ENCODE results near the gene LSR. TPM values are rescaled to one million over a fixed set of nuclear protein-coding genes. Genes with fewer than 3 reads are reported as not detected.

Gene LSR, protein sequence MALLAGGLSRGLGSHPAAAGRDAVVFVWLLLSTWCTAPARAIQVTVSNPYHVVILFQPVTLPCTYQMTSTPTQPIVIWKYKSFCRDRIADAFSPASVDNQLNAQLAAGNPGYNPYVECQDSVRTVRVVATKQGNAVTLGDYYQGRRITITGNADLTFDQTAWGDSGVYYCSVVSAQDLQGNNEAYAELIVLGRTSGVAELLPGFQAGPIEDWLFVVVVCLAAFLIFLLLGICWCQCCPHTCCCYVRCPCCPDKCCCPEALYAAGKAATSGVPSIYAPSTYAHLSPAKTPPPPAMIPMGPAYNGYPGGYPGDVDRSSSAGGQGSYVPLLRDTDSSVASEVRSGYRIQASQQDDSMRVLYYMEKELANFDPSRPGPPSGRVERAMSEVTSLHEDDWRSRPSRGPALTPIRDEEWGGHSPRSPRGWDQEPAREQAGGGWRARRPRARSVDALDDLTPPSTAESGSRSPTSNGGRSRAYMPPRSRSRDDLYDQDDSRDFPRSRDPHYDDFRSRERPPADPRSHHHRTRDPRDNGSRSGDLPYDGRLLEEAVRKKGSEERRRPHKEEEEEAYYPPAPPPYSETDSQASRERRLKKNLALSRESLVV
- total RNA-seq: 229 TPM

DNA sequence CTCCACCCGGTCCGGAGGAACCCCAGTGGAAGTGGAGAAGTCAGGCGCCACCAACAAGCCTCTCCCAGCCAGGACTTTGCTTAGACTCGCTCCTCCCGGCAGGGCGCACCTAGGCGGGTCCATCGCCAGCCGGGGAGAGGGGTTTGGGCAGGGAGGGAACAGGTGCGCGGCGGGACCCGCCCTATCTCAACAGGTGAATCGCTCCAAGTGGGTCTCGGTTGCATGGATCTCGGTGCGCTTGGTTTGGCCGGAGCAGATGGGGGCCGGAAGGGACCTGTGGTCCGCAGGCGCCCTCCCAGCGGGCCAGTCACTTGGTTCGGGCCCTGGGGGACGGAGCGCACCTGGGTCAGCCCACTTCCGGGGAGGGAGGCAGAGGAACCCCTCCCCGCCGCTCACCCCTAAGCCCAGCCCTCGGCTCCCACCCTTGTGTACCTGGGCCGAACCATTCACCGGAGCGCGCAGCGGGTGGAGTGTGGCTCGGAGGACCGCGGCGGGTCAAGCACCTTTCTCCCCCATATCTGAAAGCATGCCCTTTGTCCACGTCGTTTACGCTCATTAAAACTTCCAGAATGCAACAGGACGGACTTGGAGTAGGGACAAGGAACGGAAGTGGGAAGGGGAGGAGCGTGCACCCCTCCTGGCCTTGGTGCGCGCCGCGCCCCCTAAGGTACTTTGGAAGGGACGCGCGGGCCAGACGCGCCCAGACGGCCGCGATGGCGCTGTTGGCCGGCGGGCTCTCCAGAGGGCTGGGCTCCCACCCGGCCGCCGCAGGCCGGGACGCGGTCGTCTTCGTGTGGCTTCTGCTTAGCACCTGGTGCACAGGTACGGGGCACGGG is at the start of gene LSR:
Gene LSR (plus strand): TSS at position 693 of the 836 bp plus-strand sequence. CDS start 21 bp downstream, at position 714.
- DNase-seq (ENCODE audit: low spot score): peak; percentile 88

DNA sequence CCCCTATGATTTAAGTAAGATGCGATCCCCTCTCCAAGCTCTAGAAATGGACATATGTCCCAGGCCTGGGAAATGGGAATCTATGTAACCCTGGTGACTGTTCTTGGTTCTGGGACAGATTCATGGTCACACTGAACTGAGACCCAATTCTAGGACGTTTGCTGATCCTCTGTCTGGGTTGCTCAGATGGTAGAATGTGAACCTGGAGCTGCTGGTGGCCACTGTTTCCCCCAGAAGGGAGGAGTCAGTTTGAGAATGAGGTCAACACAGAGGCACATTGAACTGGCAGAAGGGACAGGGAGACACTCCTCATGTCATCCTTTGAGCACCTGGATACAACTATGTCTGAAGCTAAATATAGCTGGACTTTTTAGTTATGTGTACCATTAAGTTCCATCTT is 49.3 kb upstream of the LSR start:
- DNase-seq (ENCODE audit: low spot score): no peak

DNA sequence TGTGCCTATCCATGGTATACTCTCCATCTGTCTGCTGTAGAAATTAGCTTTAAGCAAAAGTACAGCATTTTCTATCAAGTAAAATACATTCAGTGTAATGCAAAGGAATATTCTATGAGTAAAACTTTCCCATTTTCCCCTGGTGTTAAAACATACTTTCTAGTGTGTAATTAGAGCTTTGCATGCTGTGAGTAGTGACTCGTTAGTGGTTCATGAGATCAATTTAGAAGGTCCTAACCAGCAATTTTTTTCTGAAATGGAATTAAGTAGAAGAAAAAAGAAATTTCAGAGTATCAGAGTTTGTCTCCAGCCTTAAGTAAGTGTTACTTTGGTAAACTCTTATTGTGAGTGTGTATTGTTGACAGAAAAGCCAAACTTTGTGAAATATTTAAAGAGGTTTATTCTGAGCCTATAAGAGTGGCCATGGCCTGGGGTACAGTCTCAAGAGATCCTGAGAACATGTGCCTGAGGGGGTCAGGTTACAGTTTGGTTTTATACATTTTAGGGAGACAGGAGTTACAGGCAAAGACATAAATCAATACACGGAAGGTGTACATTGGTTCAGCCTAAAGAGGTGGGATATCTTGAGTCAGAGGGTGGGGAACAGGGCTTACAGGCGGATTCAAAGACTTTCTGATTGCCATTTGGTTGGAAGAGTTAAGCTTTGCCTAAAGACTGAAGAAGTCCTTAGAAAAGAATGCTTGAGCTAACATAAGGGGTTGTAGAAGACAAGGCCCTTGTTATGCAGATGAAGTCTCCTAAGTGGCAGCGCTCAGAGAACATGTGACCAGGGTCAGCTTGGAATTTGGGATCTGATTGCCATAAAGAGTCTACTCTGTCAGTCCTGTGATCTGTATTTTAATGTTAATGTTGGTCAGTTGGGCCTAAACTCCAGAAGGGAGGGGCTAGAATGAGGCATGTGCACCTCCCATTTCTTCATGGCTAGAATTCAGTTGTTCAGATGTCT is 45.8 kb upstream of the LSR start:
- no peak for DNase-seq (ENCODE audit: low spot score)

DNA sequence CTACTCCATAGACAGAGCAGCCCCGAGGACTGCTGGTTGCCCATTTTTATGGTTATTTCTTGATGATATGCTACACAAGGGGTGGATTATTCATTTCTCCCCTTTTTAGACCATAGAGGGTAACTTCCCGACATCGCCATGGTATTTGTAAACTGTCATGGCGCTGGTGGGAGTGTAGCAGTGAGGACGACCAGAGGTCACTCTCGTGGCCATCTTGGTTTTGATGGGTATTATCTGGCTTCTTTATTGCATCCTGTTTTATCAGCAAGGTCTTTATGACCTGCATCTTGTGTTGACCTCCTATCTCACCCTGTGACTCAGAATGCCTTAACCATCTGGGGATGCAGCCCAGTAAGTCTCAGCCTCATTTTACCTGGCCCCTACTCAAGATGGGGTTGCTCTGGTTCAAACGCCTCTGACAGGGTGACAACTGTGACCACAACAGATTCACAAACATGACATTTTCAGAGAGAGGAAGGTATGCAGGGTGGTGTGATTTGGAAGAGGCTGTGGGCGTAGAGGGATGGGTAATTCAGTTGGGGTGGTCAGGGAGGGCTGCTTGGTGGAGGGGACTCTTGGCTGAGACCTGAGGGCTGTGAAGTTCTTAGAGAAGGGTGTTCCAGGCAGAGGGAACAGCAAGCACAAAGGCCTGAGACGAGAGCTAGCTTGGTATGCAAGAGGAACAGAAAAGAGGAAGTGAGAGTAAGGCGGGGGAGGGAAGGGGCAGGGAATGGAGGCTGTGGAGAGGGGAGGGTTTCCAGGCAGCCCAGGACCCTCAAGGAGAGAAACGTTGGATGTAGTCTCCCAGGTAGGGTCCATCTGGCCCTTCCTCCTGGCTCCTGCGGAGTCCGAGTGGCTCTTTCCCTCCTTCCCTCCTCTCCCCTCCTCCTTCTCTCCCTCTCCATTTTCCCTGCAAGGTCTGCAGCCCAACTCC is 43.7 kb upstream of the LSR start:
- DNase-seq (ENCODE audit: low spot score): no peak

DNA sequence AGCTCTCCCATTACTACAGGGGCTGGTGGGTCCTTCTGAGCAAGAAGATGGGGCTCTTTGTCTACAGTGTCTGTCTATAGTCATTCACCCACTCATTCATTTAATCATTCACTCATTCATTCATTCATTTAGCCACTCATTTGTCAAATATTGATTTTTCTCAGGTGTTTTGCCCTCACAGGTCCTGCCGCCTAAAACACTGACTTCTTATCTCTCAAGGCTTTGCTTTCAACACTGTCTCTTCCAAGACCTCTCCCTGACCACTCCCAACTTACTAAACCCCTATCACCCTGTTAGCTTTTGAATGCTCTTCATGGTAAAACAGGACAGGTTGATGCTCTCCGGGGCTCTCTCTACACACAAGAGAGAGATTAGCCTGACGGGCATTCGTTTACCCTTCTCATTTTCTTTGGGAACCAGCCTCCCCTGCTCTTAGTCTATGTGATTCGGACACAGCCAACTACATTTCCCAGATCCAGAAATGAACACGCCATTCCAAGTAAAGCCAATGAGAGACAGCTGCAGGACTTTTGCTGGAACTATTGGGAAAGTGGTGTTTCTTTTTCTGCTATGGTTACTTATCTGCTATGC is 43.0 kb upstream of the LSR start:
- no peak for DNase-seq (ENCODE audit: low spot score)

DNA sequence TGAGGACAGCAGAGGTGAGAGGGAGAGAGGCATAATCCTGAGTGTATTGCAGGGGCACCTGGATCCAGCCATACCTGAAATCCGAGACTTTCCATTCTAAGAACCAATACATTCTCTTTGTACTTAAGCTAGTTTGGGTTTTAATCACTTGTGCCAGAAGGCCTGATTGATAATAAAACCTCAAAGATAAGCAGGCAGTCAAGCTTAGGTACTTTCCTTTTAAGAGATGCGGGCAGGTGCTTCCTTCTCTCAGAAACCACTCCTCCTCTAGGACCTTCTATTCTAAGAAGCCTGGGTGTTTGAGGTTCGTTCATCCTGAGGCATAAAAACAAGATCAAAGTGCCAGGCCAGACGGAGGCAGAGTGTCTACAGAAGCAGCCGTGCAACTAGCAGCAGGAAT is 42.4 kb upstream of the LSR start:
- DNase-seq (ENCODE audit: low spot score): no peak

DNA sequence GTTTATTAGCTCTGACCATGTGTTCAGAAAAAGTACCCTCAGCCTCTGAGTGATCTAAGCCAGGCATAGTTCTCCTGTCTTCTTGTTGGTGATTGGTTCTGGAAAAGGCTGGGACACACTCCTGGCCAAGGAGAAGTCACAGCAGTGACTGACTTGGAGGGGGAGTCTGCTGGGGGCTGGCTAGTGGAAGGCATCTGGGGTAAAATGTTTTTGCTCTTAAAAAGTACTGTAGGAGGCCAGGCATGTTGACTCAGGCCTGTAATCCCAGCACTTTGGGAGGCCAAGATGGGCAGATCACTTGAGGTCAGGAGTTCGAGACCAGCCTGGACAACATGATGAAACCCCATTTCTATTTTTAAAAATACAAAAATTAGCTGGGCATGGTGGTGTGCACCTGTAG is 41.9 kb upstream of the LSR start:
- DNase-seq (ENCODE audit: low spot score): peak; percentile 8

DNA sequence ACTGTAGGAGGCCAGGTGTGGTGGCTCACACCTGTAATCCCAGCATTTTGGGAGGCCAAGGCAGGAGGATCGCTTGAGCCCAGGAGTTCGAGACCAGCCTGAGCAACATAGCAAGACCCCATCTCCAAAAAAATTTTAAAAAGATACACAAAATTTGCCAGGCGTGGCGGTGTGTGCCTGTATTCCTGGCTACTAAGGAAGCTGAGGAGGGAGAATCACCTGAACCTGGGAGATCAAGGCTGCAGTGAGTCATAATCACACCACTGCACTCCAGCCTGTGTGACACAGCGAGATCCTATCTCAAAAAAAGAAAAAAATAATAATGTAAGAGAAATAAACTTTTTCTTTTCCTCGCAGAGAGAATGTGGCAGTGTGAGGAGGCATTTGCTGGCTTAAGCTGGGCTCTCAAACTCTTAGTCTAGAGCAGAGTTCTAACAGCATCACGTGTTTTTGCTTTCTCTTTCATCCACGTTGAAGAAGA is 41.4 kb upstream of the LSR start:
- DNase-seq (ENCODE audit: low spot score): no peak

DNA sequence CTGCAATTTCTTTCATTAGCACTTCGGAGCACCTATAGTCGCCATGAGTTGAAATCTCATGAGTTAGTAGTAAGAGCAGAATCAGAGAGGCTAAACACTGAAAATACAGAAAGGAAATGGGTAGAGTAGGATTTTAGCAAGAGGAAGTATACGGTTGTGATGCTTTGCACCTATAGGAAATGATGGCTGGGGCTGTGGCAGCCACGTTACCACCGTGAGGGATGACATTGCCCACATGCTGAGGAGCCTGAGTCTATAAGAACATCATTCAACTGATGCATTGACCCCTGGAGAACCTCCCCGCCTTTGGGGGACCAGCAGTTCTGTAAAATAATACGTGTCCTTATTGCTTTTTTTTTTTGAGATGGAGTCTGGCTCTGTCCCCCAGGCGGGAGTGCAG is 40.7 kb upstream of the LSR start:
- no peak for DNase-seq (ENCODE audit: low spot score)

DNA sequence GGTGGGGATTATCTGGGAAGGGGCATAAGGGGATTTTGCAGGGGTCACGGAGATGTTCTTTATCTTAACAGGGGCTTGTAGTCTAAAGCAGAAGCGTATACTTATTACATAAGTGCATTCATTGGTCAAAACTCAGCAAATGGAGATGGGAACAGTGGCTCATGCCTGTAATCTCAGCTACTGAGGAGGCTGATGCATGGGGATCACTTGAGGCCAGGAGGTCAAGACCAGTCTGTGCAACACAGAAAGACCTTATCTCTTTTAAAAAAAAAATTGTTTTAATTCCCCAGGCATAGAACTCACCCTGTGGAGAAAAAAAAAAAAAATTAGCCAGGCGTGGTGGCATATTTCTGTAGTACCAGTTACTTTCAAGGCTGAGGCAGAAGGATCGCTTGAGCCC is 39.2 kb upstream of the LSR start:
- no peak for DNase-seq (ENCODE audit: low spot score)

DNA sequence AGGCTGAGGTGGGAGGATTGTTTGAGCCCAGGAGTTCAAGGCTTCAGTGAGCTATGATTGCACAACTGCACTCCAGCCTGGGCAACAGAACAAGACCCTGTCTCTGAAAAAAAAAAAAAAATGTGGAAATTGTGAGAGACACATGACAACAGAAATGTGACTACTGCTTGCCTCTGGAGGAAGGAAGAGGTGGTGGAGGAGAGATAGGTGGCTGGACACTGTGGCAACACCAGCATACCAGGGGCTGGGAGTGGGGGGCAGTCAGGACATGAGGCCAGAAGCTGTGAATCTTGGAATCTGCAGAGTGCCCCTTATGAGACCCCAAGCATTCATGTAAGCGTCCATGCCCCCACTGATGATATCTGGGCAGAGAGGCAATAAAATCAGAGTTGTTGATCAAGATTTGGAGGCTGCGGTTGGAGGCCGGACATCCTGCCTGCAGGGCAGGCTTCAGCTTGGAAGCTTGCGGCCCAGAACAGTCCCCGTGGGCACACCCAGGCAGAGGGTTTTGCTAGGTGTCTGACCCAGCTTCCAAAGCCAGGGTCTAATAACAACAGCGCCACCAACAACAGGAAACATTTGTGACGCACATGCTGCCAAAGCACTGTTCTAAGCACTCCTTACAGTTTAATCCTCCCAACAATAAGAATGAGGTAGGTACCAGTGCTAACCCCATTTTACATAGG is 37.1 kb upstream of the LSR start:
- DNase-seq (ENCODE audit: low spot score): peak; percentile 70

DNA sequence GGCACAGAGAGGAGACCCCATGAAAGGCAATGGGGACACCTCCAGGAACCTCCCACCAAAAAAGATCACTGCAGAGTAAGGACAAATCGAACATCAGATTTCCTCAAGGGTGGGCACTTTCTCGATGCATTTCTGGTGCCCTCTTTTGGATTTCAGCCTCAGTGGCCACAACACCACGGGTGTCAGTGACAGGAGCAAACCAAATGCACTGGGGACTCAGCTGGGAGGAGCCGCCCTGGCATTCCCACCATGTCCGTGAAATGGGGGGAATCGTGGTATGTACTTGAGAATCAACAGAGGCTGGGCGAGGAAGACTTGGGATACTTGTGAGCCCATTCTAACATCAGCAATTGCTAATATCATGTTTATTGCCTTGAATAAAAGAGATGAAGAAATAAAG is 36.6 kb upstream of the LSR start:
- DNase-seq (ENCODE audit: low spot score): no peak

DNA sequence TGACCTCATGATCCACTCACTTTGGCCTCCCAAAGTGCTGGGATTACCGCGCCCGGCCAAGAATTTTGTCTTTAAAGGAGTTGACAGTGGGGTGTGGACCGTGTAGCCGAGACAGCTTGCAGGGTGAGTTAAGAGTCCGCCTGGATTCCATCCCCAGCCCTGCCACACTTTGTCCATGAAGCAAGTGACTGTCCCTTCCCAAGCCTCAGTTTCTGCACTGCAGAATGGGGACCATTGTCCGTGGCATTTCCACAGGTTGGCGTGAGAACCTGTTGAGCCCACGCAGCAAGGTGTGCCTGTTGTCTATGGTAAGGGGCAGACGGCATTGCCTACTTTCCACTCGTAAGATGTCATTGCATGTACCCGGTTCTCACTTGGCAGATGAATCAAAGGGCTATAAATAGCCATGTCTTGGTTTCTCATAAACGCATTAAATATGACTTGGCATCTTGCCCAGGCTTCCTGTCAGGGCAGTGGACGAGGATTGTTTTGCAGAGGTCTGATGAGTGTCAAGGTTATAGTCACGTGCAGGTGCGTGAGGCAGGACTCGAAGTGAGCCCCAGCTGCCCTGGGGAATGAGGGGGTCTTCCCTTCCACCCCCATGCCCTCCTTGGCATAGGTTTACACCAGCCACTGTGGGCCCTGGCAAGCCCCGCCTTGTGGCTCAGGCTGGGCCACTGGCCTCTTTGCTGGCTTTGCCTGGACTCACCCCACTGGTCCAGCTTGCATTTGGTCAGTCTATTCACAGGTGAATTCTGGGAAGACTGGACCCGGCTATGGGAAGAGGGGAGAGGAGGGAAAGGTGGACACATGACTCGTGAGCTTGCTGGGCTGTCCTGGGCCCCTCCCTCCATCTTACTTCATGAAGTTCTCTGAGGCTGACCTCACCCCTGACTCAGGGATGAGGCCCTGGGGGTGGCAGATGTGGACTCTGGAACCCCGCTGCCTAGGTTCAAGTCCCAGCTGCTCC is 34.9 kb upstream of the LSR start:
- DNase-seq (ENCODE audit: low spot score): peak; percentile 93

DNA sequence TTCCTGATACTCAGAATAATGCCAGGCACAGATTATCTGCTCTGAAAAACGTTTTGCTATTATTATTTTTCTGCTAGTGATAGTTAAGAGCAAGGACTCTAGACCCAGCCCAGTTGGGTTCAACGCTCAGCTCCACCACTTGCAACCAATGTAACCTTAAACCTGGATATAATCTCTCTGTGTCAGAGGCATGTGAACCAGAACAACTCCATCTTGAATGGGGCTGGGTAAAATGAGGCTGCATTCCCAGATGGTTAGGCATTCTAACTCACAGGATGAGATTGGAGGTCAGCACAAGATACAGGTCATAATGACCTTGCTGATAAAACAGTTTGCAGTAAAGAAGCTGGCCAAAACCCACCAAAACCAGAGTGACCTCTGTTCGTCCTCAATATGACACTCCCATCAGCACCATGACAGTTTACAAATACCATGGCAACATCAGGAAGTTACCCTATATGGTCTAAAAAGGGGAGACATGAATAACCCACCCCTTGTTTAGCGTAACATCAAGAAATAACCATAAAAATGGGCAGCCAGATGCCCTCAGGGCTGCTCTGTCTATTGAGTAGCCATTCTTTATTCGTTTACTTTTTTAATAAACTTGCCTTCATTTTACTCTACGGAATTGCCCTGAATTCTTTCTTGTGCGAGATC is 33.9 kb upstream of the LSR start:
- no peak for DNase-seq (ENCODE audit: low spot score)

DNA sequence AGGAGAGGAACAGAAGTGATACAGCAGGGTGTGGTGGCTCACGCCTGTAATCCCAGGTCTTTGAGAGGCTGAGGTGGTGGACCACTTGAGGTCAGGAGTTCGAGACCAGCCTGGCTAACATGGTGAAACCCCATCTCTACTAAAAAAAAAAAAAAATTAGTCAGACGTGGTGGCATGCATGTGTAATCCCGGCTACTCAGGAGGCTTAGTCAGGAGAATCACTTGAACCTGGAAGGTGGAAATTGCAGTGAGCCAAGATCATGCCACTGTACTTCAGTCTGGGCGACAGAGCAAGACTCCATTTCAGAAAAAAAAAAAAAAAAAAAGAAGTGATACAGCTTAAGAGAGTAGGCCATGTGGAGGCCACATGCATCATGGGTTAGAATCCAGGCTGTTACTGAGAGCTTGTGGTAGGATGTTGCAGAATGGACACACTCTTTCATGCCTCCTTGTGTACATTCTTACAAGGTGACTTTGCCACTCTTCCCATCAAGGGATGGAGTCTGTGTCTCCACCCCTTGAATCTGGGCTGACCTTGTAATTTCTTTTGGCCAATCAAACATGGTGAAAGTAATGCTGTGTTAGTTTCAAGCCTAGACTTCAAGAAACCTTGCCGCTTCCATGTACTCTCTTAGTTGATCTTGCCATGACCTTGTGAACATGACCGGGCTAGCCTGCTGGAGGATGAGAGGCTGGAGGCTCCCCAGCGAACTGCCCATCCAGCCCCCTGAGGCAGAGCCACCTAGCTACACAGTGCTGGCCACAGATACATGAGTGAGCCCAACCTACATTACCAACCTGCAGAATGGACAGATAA is 32.6 kb upstream of the LSR start:
- DNase-seq (ENCODE audit: low spot score): no peak

DNA sequence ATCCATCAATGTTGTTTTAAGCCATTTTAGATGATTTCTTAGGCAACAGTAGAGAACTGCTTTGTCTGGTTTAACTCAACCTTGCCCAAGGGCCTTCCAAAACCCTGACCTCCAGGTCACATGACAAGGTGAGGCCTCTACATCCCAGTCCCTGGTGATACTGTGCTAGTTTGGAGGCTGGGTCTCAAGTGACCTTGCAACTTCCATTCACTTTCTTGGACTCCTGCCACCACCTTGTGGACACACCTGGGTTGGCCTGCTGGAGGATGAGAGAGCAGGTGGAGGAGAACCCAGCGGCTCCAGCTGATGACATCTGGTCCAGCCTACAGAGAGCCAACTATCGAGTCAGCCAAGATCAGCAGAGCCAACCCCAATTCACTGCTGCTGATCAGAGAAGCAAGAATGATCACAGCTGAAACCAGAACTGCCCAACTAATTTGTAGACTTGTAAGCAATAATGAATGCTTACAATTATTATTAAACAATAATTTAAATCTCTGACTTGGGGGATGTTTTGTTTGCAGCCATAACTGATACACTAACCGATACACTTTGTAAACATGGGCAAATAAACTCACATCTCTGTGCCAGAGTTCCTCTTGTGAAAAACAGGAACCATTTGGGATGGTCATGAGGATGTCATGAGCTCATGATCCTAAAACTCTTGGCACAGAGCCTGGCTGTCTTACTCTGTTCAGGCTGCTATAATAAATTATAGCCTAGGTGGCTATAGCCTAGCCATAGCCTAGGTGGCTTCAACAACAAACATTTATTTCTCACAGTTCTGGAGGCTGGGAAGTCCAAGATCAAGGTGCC is 31.8 kb upstream of the LSR start:
- DNase-seq (ENCODE audit: low spot score): peak; percentile 56
